Measurements from ENCODE around the gene EVI2B.
A peak's percentile ranks its signal among the peaks of the same experiment; 100 is the strongest.
"Not testable (repeated sequence)": the region's sequence is repeated elsewhere in the genome, so short reads cannot be mapped to it uniquely, and the experiment has no call there.

The EVI2B gene

DNA sequence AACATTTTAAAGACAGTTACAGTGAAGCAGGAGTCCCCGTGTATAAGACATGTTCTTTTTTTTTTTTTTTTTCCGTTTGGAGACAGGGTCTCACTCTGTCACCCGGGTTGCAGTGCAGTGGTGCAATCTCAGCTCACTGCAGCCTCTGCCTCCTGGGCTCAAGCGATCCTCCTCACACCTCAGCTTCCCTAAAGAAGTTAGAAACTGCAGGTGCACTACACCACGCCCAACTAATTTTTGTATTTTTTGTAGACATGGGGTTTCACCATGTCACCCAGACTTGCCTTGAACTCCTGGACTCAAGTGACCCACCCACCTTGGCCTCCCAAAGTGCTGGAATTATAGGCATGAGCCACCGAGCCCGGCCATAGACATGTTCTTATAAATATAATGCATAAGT, 3.0 kb downstream of the EVI2B start:
- DNase-seq = no peak

DNA sequence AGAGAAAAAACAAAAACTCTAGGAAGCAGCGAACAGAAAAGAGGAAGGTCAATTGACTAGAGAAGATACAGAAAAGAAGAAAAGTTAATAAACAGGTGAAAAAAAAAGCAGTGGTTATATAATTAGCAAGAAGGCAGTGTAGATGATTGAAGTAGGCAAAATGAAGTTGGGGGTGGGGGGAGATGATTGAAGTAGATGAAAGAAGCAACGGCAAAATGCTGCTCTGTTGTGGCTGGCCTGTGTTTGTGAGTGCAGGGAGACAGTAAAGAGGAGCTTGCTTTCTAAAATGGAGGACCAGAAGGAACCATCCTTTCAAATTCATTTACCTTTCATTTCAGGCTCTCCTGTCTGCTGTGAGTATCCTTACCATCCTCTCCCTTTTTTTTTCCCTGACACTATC, 3.6 kb downstream of the EVI2B start:
- DNase-seq = no peak

DNA sequence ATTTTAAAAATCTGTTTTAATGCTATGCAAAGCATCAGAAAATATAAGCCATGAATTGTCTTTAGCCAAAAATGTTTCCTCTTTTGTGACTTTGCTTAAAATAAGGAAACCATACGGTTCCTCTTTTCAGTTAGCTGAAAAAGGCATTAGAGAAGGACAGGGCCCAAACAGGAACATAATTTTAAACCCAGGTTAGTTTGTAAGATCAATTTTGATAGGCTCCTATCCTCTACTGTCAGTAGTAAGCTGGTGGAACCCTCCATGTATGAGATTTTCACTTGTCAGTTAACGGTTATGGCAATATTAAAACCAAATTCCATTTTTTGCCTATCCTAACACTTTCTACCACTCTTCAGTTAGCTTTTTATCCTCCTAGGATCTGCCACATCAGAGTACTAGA, 4.3 kb downstream of the EVI2B start:
- DNase-seq = no peak

DNA sequence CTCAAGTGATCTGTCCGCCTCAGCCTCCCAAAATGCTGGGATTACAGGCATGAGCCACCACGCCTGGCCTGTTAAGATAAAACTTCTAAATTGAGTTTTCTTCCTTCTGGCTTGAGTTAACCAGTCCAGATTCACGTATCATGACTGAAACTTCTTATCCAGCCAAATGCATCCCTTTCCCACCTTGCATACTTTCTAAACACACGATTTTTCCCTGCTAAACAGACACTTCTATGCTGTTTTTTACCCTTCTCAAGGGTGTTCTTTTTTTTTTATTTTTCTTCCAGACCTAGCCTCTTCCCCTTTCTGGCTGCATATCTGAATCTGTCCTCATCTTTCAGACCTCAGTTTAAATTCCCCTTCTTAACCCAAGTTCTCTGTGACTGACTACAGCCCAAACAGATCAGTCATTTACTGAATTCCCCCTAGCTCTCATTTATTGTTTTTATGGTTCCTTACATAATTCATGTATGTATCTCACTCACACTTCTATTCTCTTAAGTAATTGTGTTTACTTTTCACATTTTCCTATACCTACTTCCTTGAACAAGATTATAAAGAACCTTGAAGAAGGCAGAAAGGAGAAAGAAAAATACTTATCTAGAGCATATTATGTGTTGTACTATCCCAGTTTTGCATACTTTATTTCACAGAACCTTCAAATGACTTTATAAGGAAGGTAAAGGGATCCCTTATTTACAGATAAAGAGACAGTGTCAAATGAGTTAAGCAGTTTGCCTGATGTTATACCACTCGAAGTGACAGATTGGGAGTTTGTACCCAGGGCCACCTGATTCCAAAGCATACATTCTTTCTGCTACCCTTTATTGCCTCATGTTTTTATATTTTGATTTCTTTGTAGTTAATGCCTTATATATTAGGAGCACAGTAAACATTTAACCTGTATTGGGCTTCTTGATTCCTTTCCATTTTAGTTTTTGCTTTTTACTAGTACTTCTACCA, 5.2 kb downstream of the EVI2B start:
- DNase-seq = no peak

DNA sequence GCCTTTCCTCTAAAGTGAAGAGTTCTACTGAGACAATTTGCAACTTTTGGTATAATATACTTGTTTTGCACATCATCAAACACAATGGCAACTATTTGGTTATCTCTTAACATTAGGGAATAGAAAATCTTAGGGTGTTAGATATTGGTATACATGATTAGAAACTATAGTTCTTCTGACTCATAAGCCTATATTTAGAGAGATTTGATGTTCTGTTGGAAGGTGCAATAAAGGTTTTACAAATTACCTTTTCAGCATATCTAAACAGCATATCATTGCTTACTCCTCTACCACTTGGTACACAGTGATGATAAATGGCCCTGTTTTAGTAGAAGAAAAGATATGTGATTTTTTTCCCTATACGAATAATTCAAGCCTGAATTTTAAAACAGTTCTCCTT, 6.2 kb downstream of the EVI2B start:
- DNase-seq = no peak

DNA sequence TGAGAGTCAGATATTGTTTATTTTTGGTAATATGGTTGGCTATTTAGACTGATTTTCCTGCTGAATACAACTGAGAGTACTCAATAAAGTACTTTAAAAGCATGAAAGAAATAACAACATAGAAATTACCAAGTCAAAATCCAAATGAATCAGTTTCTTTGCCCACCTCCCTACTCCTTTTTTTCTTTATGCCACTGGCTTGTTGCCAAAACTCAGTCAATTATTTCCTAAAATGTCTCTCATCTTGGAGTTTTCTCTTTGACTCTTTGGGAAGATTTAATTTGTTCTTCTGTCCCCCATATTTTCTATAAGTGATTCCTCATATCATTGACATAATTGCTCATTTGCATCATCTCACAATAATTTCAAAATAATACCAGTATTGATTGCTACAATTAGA, 14.2 kb downstream of the EVI2B start:
- no peak for DNase-seq

- DNase-seq = peak in 50 of 56 donors; percentile 14 to 92 (median 62)
These were observed 16.8 kb downstream of the EVI2B start, which contains the start of gene OMG for GRCh38 chr17:31297090-31297489. OMG (minus strand) TSS chr17:31297239; CDS start chr17:31296331, 908 bp downstream.

- DNase-seq = peak in 4 of 56 donors; percentile 12 to 45 (median 20)
These were observed 17.7 kb downstream of the EVI2B start for GRCh38 chr17:31296142-31296541.

DNA sequence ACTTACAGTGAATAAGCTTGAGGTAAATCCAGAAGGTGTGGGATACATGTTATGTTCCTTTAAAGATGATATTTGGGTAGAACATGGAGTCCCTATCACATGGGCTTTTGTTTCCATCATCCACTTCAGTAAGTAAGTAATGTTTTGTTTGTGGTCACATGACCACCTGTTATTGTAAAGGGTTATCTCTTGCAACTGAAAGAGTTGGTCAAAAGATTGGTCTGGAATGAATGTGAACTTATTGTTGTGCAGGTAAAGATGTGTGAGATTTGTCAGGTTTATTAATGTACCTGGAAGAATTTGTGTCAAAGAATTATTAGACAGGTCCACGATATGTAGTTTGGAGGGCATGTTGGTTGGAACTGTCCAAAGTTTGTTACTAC, 18.4 kb downstream of the EVI2B start:
- DNase-seq = no peak

- peak in 3 of 56 donors; percentile 1 to 11 (median 6) for DNase-seq
These were observed 18.9 kb downstream of the EVI2B start for GRCh38 chr17:31294820-31295488.

- DNase-seq = no peak
These were observed 19.6 kb downstream of the EVI2B start for GRCh38 chr17:31294231-31294630.

- DNase-seq = no peak
These were observed 20.3 kb downstream of the EVI2B start for GRCh38 chr17:31293581-31293980.

DNA sequence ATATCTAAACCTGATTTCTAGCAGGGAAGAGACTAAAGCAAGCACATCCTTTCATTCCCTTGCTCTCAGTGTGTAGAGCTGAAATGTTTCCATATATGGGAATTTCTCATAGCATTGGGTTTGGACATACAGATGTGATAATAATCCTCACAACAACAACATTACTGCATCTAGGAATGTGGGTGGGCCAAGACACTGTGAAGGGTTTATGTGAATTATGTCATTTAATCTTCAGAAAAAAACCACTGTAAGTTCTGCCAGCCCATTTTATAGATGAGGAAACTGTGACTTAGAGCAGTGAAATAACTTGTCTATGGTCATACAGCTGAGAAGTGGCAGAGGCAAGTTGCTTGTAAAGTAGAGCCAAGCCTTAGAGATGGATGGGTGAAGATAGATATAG, 22.0 kb downstream of the EVI2B start:
- no peak for DNase-seq

GRCh38 chr17:31289790-31290189, 24.1 kb downstream of the EVI2B start:
- DNase-seq = no peak

GRCh38 chr17:31287932-31288331, 25.9 kb downstream of the EVI2B start:
- not testable (repeated sequence) for DNase-seq

DNA sequence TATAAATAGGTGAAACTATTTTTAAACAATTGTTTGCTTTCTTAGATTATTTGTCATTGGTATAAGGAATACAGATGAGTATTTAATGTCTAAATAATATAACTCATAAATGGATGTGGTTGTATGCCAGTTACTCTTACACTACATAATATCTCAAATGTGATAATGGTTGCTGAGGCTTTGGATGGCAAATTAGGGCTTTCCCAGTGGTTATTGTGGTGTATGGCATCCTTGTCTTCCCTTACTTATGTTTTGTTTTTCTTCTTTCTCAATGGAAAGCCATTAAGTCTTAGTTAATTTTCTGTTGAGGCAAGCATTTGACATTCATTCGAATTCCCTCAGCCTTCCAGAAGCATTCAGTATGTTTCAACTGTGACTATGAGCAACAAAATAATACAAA, 27.3 kb downstream of the EVI2B start:
- no peak for DNase-seq

GRCh38 chr17:31283841-31284240, 30.0 kb downstream of the EVI2B start:
- DNase-seq = no peak

- DNase-seq = no peak
These were observed 32.8 kb downstream of the EVI2B start for GRCh38 chr17:31281061-31281460.

DNA sequence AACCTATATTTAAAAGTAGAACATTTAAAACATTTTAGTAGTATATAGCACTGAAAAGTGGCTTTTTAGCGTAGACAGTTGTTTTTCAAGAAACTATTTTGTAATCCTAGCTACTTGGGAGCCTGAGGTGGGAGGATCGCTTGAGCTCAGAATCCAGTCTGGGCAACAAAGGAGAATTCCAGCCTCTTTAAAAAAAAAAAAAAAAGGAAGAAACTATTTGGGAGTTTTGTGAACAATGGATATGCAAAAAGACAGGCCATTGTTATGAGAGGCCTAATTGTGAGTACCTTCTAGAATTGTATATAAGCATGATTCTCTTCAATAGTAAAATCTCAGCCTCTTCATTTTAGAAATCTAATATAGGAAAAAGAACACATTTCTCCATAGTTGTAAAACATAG, 34.5 kb downstream of the EVI2B start:
- no peak for DNase-seq

DNA sequence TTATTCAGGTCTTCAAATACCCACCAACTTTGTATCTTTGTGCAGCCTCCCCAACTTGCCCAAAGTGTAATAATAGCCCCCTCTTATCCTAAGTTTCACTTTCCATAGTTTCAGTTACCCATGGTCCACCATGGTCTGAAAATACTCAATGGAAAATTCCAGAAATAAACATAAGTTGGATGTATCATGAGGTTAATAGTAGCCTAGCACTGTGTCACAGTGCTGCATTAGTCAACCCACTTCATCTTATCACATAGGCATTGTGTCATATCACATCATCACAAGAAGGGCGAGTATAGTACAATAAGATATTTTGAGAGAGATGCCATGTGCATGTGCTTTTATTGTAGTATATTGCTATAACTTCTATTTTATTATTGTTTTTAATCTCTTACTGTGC, 38.7 kb downstream of the EVI2B start:
- DNase-seq = no peak

DNA sequence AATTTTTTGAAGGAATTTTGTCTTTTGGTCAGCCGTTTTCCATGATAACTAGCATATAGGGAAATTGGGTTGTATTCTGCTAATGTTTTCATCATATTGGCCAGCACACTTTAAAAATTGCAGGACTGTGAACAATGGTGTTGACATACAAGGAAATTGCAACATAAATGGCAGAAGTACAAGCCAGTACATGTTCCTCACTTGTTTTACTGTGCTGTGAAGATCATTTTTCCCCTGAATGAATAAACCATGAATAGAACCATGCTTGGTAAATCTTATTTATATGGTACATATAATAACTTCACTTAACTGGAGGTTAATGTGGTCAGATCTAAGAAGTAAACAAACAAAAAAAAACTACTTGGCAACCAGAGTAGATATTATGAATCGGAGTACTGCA, 39.6 kb downstream of the EVI2B start:
- DNase-seq = no peak

GRCh38 chr17:31273516-31273915, 40.3 kb downstream of the EVI2B start:
- DNase-seq = no peak

DNA sequence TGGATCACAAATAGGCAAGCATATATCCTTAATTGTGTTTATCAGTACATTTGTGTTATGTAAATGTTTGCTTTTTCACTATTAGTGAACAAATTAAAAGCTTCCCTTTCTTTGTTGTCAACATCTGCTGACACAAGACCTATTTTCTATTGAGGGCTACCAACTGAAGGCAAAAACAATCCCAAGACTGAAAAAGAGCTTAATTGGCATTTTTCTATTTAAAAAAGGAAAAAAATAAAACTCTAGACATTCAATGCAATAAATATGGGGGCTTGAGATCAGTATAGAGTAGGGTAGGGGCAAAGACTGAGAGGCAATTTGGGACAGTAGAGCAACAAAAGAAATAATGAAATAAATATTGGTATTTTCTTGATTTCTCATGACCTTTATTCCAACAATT, 41.1 kb downstream of the EVI2B start:
- DNase-seq = no peak
